Esophagus (tissue), 2 donors: ENCODE data around the gene CLP1. TPM values are rescaled to one million over a fixed set of nuclear protein-coding genes. Genes with fewer than 3 reads are reported as not detected.
"Not testable (repeated sequence)": the region's sequence is repeated elsewhere in the genome, so short reads cannot be mapped to it uniquely, and the experiment has no call there.

Experiments used
- H3K27ac ChIP-seq, 2 donors: one replicate each; pipeline ENCODE4 v1.5.1; 2013; ENCODE audit warnings: low read depth in 2 of 2, mild to moderate bottlenecking in 2 of 2, inconsistent platforms in 1 of 2, low read length in 1 of 2, moderate library complexity in 1 of 2
- H3K27me3 ChIP-seq, 2 donors: one replicate each; pipeline ENCODE4 v1.6.1; 2013; ENCODE audit warnings: low read length in 2 of 2, control low read depth in 1 of 2, mild to moderate bottlenecking in 1 of 2; ENCODE audit not compliant: insufficient read depth in 2 of 2, control insufficient read depth in 1 of 2
- H3K36me3 ChIP-seq, 2 donors: one replicate each; pipeline ENCODE4 v1.6.1; 2013; ENCODE audit warnings: low read length in 1 of 2; ENCODE audit not compliant: control insufficient read depth in 2 of 2, insufficient read depth in 2 of 2
- H3K4me1 ChIP-seq, 2 donors: one replicate each; pipeline ENCODE4 v1.6.1; 2013; ENCODE audit warnings: low read length in 1 of 2; ENCODE audit not compliant: control insufficient read depth in 2 of 2, insufficient read depth in 2 of 2
- H3K4me3 ChIP-seq, 2 donors: one replicate each; pipeline ENCODE4 v1.5.1; 2013; ENCODE audit warnings: low read length in 2 of 2, mild to moderate bottlenecking in 2 of 2, low read depth in 1 of 2, moderate library complexity in 1 of 2
- H3K9me3 ChIP-seq, 2 donors: one replicate each; pipeline ENCODE4 v1.6.1; 2013; ENCODE audit warnings: mild to moderate bottlenecking in 2 of 2, low read depth in 1 of 2, low read length in 1 of 2, moderate library complexity in 1 of 2; ENCODE audit not compliant: control insufficient read depth in 2 of 2, insufficient read depth in 1 of 2
- WGBS, 2 donors: extraction: QIAGEN DNeasy Blood & Tissue Kit; methylation state at CpG; one replicate each; pipeline ENCODE4 v1.1.7; 2013; 5-methylcytosine and 5-hydroxymethylcytosine counted together
- polyA plus RNA-seq, 2 donors: library from polyadenylated mRNA; stranded (reverse); fragments of 200-250 nt; gene quantifications; one replicate each; pipeline ENCODE4 v1.2.3, GENCODE V29; 2013
- donor health status: healthy with polysubstance abuse.
- donor health status: Bipolar disorder and iron deficiency.

Gene CLP1
- polyA plus RNA-seq, 2 donors: 4.4 to 11.4 TPM

GRCh38 chr11:57705432-57705831, 47.9 kb downstream of the CLP1 start:
- peaks cover 7 to 12% of the 10 kb centered on the region in 2 donors for H3K36me3 ChIP-seq
- not testable (repeated sequence) for H3K4me3 ChIP-seq, H3K9me3 ChIP-seq, H3K27ac ChIP-seq, H3K27me3 ChIP-seq, H3K4me1 ChIP-seq
- 91 to 92% methylated on average over 8 of the region's 8 CpGs for WGBS, 2 donors

DNA sequence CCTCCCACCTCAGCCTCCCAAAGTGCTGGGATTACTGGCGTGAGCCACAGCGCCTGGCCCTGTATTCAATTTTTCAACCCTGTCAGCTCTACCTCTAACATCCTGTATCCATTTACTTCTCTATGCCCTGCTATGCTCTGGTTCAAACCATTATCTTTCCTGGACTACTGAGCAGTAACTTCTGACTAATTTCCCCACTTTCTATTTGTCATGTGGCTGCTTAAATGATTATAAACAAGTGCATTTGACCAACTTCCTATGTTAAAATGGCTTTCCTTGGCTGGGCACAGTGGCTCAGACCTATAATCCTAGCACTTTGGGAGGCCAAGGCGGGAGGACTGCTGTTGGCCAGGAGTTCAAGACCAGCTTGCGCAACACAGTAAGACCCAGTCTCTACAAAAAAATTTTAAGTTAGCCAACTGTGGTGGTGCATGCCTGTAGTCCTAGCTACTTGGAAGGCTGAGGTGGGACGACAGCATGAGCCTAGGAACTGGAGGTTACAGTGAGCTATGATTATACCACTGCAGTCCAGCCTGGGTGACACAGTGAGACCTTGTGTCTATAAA, 52.3 kb downstream of the CLP1 start:
- Histone ChIP-seq H3K4me1 (peaks cover 0 to 6% of the 10 kb centered on the region in 2 donors), H3K27me3 (no peaks in the 10 kb centered on the region), H3K27ac (no peak overlapping the region), H3K36me3 (peaks cover 0 to under 1% of the 10 kb centered on the region in 2 donors), H3K4me3 (no peak overlapping the region), H3K9me3 (no peaks in the 10 kb centered on the region)
- 95 to 97% methylated on average over 5 of the region's 5 CpGs for WGBS, 2 donors

Other genes with a start within 250 kb of the CLP1 start
- gene SLC43A3, start 230.6 kb upstream of the CLP1 start, polyA plus RNA-seq: 10 to 100 TPM; 24.0 to 28.9 TPM
- under 1 TPM; 0.20 to 0.49 TPM for gene RTN4RL2, start 197.2 kb upstream of the CLP1 start, polyA plus RNA-seq
- 1 to 10 TPM; 2.5 to 3.7 TPM for gene SLC43A1, start 142.1 kb upstream of the CLP1 start, polyA plus RNA-seq
- gene TIMM10, start 127.0 kb upstream of the CLP1 start, polyA plus RNA-seq: 10 to 100 TPM; 38.8 to 61.6 TPM
- not detected for gene SMTNL1, start 120.2 kb upstream of the CLP1 start, polyA plus RNA-seq
- 10 to 100 TPM; 10.3 to 28.1 TPM for gene UBE2L6, start 90.1 kb upstream of the CLP1 start, polyA plus RNA-seq
- 10 to 100 TPM; 36.5 to 99.3 TPM for gene SERPING1, start 60.1 kb upstream of the CLP1 start, polyA plus RNA-seq
- gene YPEL4, start 7.8 kb upstream of the CLP1 start, polyA plus RNA-seq: under 1 TPM; 0.35 to 0.39 TPM
- 10 to 100 TPM; 57.4 to 59.7 TPM for gene ZDHHC5, start 10.4 kb downstream of the CLP1 start, polyA plus RNA-seq
- gene MED19, start 54.5 kb downstream of the CLP1 start, polyA plus RNA-seq: 10 to 100 TPM in 1 of 2 donors, 1 to 10 TPM in 1; 6.2 to 11.9 TPM
- gene TMX2, start 54.8 kb downstream of the CLP1 start, polyA plus RNA-seq: 10 to 100 TPM; 37.1 to 68.9 TPM
- gene SELENOH, start 83.7 kb downstream of the CLP1 start, polyA plus RNA-seq: 100 to 1,000 TPM in 1 of 2 donors, 10 to 100 TPM in 1; 87.4 to 115 TPM
- gene BTBD18, start 94.1 kb downstream of the CLP1 start, polyA plus RNA-seq: under 1 TPM in 1 of 2 donors, not detected in 1; 0.02 TPM
- 100 to 1,000 TPM in 1 of 2 donors, 10 to 100 TPM in 1; 89.7 to 125 TPM for gene CTNND1, start 104.0 kb downstream of the CLP1 start, polyA plus RNA-seq